HG03575 (cell line): ENCODE data around the gene IQGAP2.
"Not testable (repeated sequence)": the region's sequence is repeated elsewhere in the genome, so short reads cannot be mapped to it uniquely, and the experiment has no call there.

ENCODE experiments used
- ATAC-seq: cut with Tn5 transposase; IDR thresholded peaks from one replicate; pipeline ENCODE4 v1.9.1; 2021; ENCODE audit not compliant: unreplicated experiment, insufficient number of reproducible peaks, low FRiP score; ENCODE audit errors: extremely low read depth

The IQGAP2 gene

GRCh38 chr5:76404223-76405211 is 1.4 kb downstream of the IQGAP2 start:
- no peak for ATAC-seq

DNA sequence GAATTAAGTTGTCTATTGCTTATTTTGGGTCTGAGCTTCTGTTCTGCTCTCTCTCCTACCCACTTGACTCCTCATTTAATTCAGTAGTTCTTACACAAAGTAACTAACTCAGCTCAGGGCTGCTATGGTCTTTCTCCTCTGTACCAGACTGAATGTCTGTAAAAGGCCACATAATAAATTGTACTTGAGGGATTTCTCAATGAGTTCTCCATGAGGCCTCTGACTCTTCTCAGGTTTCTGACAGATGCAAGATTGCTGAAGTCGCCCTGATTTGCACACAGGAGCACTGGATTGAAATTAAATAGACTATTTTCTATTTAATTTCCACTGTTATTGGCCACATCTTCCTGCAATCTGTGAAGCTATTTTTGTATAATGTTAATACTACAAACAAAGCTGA is 2.9 kb downstream of the IQGAP2 start:
- ATAC-seq, result no peak

DNA sequence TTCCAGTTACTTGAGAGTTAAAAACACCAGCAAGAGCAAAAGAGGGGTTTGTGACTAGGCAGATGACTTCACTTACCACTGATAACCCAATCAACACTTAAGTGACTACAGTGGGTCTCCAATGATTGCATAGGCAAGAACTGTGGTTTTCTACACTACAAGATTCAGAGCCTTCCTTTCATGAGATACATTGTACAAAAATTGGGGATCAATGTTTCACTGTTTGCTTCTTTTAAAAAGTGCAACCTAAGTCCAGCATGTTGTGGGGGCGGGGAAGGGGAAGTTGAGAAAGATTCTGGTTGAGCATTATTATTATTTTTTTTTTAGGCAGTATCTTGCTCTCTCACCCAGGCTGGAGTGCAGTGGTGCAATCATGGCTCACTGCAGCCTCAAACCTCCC is 3.6 kb downstream of the IQGAP2 start:
- no peak for ATAC-seq

DNA sequence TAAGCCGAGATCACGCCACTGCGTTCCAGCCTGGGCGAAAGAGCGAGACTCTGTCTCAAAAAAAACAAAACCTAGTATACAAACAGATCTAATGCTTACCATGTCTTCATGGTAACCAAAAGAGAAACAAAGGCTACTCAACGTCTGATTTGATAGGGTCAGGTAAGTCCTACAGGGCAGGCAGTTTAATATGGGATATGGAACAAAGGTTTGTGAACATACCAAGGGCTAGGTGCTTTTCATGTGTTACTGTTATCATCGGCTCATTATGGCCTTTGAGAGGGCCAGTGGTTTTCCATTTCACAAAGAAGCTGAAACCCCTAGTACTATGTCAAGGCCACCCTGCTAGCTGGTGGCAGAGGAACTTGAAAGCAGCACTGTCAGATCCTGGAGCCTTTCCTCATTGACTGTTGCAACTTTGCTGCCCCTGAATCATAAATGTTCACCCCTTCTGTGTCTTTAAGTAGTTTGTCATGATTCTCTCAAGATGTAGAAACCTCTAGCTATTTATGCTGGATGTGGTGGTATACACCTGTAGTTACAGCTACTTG is 5.1 kb downstream of the IQGAP2 start:
- ATAC-seq, result no peak

DNA sequence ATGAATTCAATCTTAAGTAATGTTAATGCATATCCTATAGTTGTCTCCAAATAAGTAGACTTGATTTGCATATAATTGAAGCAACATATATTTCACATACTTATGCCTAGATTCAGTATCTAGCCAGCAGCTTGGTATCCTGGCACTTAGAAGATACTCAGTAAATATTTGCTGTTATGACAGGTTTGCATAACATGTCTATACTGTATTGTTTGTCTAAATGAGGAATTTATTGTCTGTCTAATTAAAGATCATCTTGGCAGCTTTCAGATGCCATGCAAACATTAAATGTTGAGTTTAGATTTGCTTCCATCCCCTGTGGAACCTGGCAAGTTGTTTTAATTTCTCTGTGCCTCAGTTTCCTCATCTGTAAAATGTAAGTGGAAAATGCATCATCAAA is 9.4 kb downstream of the IQGAP2 start:
- no peak for ATAC-seq

DNA sequence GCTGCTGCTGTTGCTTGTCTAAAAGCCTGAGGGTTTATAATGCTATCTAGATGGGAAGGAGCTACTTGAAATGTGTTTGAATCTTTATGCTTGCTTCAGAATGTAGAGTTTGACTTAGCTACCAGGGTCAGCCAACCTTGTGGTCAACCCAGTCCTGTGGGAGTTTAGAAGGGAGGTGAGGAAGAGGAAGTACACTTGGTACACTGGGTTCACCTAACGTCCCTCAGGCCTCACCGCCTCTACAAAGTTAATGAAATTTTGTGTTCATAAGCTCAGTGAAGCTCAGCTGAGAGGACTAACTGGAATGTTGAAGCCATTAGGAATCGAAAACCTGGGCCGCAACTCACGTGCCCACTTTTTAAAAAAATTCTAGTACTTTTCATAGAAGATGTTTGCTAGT is 10.7 kb downstream of the IQGAP2 start:
- no peak for ATAC-seq

GRCh38 chr5:76414788-76415187 is 11.7 kb downstream of the IQGAP2 start:
- ATAC-seq, result no peak

GRCh38 chr5:76415855-76416254 is 12.8 kb downstream of the IQGAP2 start:
- no peak for ATAC-seq

- ATAC-seq, result no peak
These were observed 16.7 kb downstream of the IQGAP2 start for GRCh38 chr5:76419597-76420298.

DNA sequence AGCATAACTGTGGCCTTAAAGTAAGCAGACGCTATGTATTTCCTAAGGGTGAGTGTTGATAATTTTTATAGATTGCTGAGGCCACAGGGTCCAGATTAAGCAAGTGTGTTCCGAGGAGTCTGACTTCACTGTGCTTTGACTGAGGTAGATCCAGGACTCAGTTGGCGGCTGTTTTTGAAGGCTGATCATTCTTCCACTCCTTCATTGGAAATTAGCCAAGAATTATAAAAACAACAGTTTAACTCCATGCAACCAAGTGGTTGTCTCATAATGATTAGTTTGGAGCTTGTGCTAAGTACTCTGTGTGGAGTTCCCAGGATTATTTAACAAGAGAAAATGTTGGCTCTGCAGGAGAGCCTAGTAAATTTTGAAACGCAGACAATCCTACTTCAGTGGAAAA is 19.1 kb downstream of the IQGAP2 start:
- no peak for ATAC-seq

GRCh38 chr5:76422742-76423141 is 19.7 kb downstream of the IQGAP2 start:
- no peak for ATAC-seq

GRCh38 chr5:76425146-76425545 is 22.1 kb downstream of the IQGAP2 start:
- ATAC-seq, result no peak

DNA sequence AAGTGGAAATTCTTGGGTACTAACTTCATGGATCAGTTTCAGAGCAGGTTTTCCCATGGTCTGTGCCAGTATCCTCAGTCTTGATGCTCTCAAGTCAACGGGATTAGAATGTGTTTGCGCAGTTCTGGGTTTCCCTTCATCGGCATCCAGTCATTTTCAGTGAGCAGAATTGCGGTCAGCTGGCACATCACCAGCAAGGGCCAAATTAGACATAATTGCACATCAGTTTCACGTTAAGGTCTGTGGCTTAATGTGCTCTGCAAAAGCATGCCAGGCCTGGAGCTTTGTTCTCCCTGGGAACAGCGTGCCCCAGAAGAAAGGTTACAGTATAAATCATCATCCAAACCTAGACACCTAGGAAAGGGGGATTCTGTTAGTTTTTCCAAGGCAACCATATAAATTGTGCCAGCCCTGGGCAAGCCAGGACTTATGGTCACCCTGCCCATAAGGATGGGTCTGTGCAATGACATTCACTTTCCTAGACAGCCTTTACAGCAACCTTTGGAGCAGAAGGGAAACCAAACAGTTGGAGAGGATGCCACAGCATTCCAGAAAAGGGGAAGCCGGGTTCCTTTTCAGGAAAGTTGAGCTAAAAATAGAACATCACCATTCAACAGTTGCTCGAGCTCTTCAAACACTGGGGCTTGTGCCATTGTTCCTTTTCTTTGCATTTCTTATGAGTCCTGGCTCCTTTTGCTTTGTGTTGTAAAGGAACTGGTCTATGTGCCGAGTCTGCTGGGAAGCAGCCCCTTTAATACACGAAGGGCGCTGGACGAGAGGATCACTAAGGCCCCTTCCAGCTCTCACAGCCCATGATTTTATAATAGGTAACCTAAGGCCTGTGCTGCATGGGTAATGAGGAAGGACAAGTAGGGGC is 23.1 kb downstream of the IQGAP2 start:
- ATAC-seq, result no peak

DNA sequence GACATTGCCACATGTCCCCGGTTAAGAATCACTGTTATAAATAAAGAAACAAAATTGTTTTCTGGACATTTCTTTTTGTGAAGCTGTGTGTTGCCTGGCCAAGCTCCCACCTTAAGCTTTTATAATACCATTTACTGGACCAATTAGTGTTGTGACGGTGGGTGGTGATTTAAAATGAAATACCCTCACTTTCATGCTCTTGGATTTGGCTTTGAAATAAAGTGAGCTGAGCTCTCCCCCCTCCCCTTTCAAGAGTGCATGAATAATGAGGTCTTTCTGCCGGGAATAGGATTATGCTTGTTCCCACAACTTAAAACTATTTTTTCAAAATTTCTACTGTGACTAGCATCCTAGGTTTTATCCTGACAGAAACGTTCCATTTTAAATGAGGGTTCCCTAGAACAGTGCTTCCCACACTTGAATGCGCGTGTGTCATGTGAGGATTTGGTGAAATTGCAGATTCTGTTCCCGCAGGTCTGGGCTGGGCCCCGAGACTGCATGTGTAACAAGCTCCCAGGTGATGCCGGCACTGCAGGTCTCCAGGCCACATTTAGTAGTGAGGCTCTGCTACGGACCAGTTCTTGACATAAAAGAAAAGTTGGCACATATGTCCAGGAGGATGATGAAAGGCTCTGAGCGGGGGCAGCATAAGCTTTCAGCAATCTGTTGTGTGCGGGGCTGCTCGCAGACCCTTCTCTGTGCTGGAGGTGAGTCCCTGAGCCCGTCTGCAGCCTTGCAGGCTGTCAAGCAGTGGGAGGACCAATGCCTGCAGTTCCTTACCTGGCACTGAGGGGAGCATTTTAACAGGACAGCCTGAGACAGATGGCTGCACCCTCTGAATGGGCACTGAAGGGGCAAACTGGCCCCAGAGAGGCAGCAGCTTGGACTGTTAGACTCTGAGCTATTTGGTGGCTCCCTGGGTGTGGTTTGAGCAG is 24.4 kb downstream of the IQGAP2 start:
- ATAC-seq, result no peak

GRCh38 chr5:76428550-76428949 is 25.5 kb downstream of the IQGAP2 start:
- ATAC-seq, result not testable (repeated sequence)

GRCh38 chr5:76433261-76433660 is 30.2 kb downstream of the IQGAP2 start:
- ATAC-seq, result no peak

DNA sequence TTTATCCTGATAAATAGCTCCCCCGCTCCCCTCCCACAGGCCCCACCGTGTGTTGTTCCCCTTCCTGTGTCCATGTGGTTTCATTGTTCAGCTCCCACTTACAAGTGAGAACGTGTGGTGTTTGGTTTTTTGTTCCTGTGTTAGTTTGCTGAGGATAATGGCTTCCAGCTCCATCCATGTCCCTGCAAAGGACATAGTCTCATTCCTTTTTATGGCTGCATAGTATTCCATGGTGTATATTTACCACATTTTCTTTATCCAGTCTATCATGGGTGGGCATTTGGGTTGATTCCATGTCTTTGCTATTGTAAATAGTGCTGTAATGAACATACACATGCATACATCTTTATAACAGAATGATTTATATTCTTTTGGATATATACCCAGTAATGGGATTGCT is 34.4 kb downstream of the IQGAP2 start:
- not testable (repeated sequence) for ATAC-seq

- no peak for ATAC-seq
These were observed 34.9 kb downstream of the IQGAP2 start for GRCh38 chr5:76438025-76438424.
